ENCODE results near the gene EPDR1. TPM values are rescaled to one million over a fixed set of nuclear protein-coding genes. Genes with fewer than 3 reads are reported as not detected.

EPDR1 gene
- total RNA-seq, 2 donors from 2014 or later = 2.7 to 7.3 TPM

GRCh38 chr7:37977243-37977642 is 56.8 kb downstream of the EPDR1 start:
- no peaks in the 10 kb centered on the region for H3K27me3 Mint-ChIP-seq (ENCODE audit: insufficient read depth)
- H3K27me3 ChIP-seq (ENCODE audit: control insufficient read depth, insufficient read depth, low read length, poor library complexity, severe bottlenecking) = no peaks in the 10 kb centered on the region
- no peaks in the 10 kb centered on the region for H3K9me3 Mint-ChIP-seq
- H3K9me3 ChIP-seq (ENCODE audit: control insufficient read depth, low read length) = no peaks in the 10 kb centered on the region
- H3K36me3 ChIP-seq (ENCODE audit: control insufficient read depth, insufficient read depth, low read length) = no peaks in the 10 kb centered on the region
- H3K27ac Mint-ChIP-seq = no peak overlapping the region
- no peak overlapping the region for H3K4me3 ChIP-seq (ENCODE audit: low read length)
- no peaks in the 10 kb centered on the region for H3K4me1 ChIP-seq (ENCODE audit: control insufficient read depth, insufficient read depth, low read length)
- no peak for DNase-seq
- H3K9ac ChIP-seq (ENCODE audit: extremely low read depth, low read length, poor library complexity, severe bottlenecking) = no peak overlapping the region
- WGBS, 2 experiments (ENCODE audit: insufficient coverage in 1 of 2, insufficient read length in 1 of 2) = 92 to 100% methylated on average over 1 of the region's 2 CpGs
- H3K27ac ChIP-seq (ENCODE audit: low read depth, low read length) = no peak overlapping the region
- no peak for TF ChIP-seq CTCF (conservative IDR thresholded peaks at IDR 0.05)
- H3K36me3 Mint-ChIP-seq (ENCODE audit: low read depth) = no peaks in the 10 kb centered on the region
- H3K4me3 Mint-ChIP-seq = no peak overlapping the region
- H3K4me1 Mint-ChIP-seq = no peaks in the 10 kb centered on the region

GRCh38 chr7:37981664-37982063 is 61.2 kb downstream of the EPDR1 start:
- Mint-ChIP-seq H3K4me3 (no peak overlapping the region), H3K36me3 (ENCODE audit: low read depth) (no peaks in the 10 kb centered on the region), H3K27ac (no peak overlapping the region), H3K27me3 (ENCODE audit: insufficient read depth) (no peaks in the 10 kb centered on the region), H3K9me3 (no peaks in the 10 kb centered on the region), H3K4me1 (no peaks in the 10 kb centered on the region)
- no peaks in the 10 kb centered on the region for H3K9me3 ChIP-seq (ENCODE audit: control insufficient read depth, low read length)
- no peak overlapping the region for H3K9ac ChIP-seq (ENCODE audit: extremely low read depth, low read length, poor library complexity, severe bottlenecking)
- DNase-seq = no peak
- no peak overlapping the region for H3K27ac ChIP-seq (ENCODE audit: low read depth, low read length)
- no peaks in the 10 kb centered on the region for H3K4me1 ChIP-seq (ENCODE audit: control insufficient read depth, insufficient read depth, low read length)
- no peaks in the 10 kb centered on the region for H3K27me3 ChIP-seq (ENCODE audit: control insufficient read depth, insufficient read depth, low read length, poor library complexity, severe bottlenecking)
- TF ChIP-seq CTCF (conservative IDR thresholded peaks at IDR 0.05) = no peak
- H3K36me3 ChIP-seq (ENCODE audit: control insufficient read depth, insufficient read depth, low read length) = no peaks in the 10 kb centered on the region
- H3K4me3 ChIP-seq (ENCODE audit: low read length) = no peak overlapping the region

GRCh38 chr7:37982423-37982822 is 62.0 kb downstream of the EPDR1 start:
- no peaks in the 10 kb centered on the region for H3K36me3 Mint-ChIP-seq (ENCODE audit: low read depth)
- no peaks in the 10 kb centered on the region for H3K4me1 ChIP-seq (ENCODE audit: control insufficient read depth, insufficient read depth, low read length)
- no peak overlapping the region for H3K4me3 Mint-ChIP-seq
- no peaks in the 10 kb centered on the region for H3K27me3 Mint-ChIP-seq (ENCODE audit: insufficient read depth)
- no peaks in the 10 kb centered on the region for H3K27me3 ChIP-seq (ENCODE audit: control insufficient read depth, insufficient read depth, low read length, poor library complexity, severe bottlenecking)
- no peaks in the 10 kb centered on the region for H3K36me3 ChIP-seq (ENCODE audit: control insufficient read depth, insufficient read depth, low read length)
- no peaks in the 10 kb centered on the region for H3K9me3 Mint-ChIP-seq
- no peak overlapping the region for H3K4me3 ChIP-seq (ENCODE audit: low read length)
- no peaks in the 10 kb centered on the region for H3K9me3 ChIP-seq (ENCODE audit: control insufficient read depth, low read length)
- H3K27ac ChIP-seq (ENCODE audit: low read depth, low read length) = no peak overlapping the region
- H3K4me1 Mint-ChIP-seq = peaks cover 4% of the 10 kb centered on the region
- H3K9ac ChIP-seq (ENCODE audit: extremely low read depth, low read length, poor library complexity, severe bottlenecking) = no peak overlapping the region
- H3K27ac Mint-ChIP-seq = no peak overlapping the region
- 91 to 100% methylated on average over 2 to 3 of the region's 3 CpGs for WGBS, 2 experiments (ENCODE audit: insufficient coverage in 1 of 2, insufficient read length in 1 of 2)
- no peak for TF ChIP-seq CTCF (conservative IDR thresholded peaks at IDR 0.05)
- DNase-seq = no peak
